Loucy (cell line): ENCODE measurements around the gene MRM1.

Source experiments
- H2AFZ ChIP-seq: fragments of 200-600 bp; sonication (generic); 2 replicates; pipeline ENCODE4 v1.6.0; 2016; ENCODE audit warnings: antibody characterized with exemption, mild to moderate bottlenecking, low read length, moderate library complexity
- H3F3A ChIP-seq: fragments of 200-600 bp; 2 replicates; pipeline ENCODE4 v1.6.0; 2016; ENCODE audit warnings: antibody characterized with exemption, low read depth, mild to moderate bottlenecking
- H3K27me3 ChIP-seq: fragments of 200-600 bp; sonication (generic); 2 replicates; pipeline ENCODE4 v1.6.1; 2014; ENCODE audit warnings: low read length, mild to moderate bottlenecking; ENCODE audit not compliant: insufficient read depth, poor library complexity, severe bottlenecking
- H3K36me3 ChIP-seq: fragments of 200-600 bp; sonication (generic); 2 replicates; pipeline ENCODE4 v1.6.1; 2016; ENCODE audit warnings: low read length; ENCODE audit not compliant: insufficient read depth
- H3K4me1 ChIP-seq: fragments of 200-600 bp; sonication (generic); 2 replicates; pipeline ENCODE4 v1.5.1; 2014; ENCODE audit warnings: low read length, mild to moderate bottlenecking; ENCODE audit not compliant: insufficient read depth, poor library complexity, severe bottlenecking
- H3K4me2 ChIP-seq: fragments of 200-600 bp; sonication (generic); 2 replicates; pipeline ENCODE4 v1.6.0; 2014; ENCODE audit warnings: antibody characterized with exemption, low read length, low read depth, mild to moderate bottlenecking; ENCODE audit not compliant: poor library complexity, severe bottlenecking
- H3K4me3 ChIP-seq: fragments of 200-600 bp; sonication (generic); 2 replicates; pipeline ENCODE4 v1.5.1; 2014; ENCODE audit warnings: low read length, mild to moderate bottlenecking, mixed read lengths; ENCODE audit not compliant: poor library complexity, severe bottlenecking
- H3K79me2 ChIP-seq: fragments of 200-600 bp; sonication (generic); 2 replicates; pipeline ENCODE4 v1.6.1; 2014; ENCODE audit warnings: low read length; ENCODE audit not compliant: insufficient read depth
- H3K9ac ChIP-seq: fragments of 200-600 bp; sonication (generic); 2 replicates; pipeline ENCODE4 v1.6.0; 2014; ENCODE audit warnings: mild to moderate bottlenecking, low read depth, low read length, moderate library complexity; ENCODE audit not compliant: poor library complexity, severe bottlenecking
- H3K9me2 ChIP-seq: fragments of 200-600 bp; sonication (generic); replicated peaks from 2 replicates; pipeline ENCODE4 v1.6.1; 2016; ENCODE audit warnings: low read depth, low read length, mixed read lengths
- H3K9me3 ChIP-seq: fragments of 200-600 bp; sonication (generic); 2 replicates; pipeline ENCODE4 v1.6.1; 2014; ENCODE audit warnings: mild to moderate bottlenecking, antibody characterized with exemption, low read length, low read depth; ENCODE audit not compliant: insufficient read depth
- H4K20me1 ChIP-seq: fragments of 200-600 bp; sonication (generic); 2 replicates; pipeline ENCODE4 v1.6.0; 2014; ENCODE audit warnings: antibody characterized with exemption, low read length, mild to moderate bottlenecking; ENCODE audit not compliant: insufficient read depth, poor library complexity, severe bottlenecking
- EZH2phosphoT487 ChIP-seq: fragments of 200-600 bp; IDR thresholded peaks from 2 replicates; pipeline ENCODE4 v1.6.1; 2018; ENCODE audit warnings: antibody characterized with exemption, mild to moderate bottlenecking, moderate library complexity, borderline replicate concordance
- TF ChIP-seq, protein P1 (sequence below): fragments of 200-600 bp; sonication (generic); conservative IDR thresholded peaks from 2 replicates; pipeline ENCODE4 v1.5.1; 2014; ENCODE audit warnings: mild to moderate bottlenecking, antibody characterized with exemption, low read length

Gene MRM1

DNA sequence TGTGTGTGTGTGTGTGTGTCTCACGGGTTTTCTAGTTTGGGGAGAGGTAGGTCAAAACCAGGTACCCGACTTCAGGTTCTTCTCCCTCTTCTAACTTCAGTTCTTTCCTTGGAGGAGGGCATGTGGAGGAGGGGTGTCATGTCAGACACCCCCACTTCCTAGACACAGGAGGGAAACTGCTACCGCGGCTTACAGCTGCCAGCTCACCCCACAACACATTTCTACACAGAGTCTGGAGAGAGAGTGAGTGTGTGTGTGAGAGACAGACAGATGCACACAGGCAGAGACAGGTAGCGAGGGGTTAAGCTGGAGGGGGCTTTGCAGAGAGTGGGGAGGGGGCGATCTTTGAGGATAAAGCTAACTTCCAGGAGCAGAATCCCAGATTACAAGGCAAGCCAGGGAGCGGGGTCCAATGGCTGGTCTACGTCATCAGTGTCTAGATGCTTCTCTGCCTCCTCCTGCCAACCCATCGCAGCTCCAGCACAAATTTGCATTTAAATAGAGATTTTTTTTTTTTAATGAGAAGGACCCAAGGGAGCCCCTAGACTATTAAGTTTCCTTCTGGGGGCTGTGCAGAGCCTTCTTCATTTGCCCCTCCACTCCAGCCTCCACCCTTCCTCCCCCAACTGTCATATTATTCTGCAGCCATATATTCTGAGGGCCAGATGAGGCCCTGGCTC, 48.9 kb downstream of the MRM1 start:
- no peak overlapping the region for H3K9ac ChIP-seq
- H2AFZ ChIP-seq = no peak overlapping the region
- no peaks in the 10 kb centered on the region for H3F3A ChIP-seq
- H3K4me3 ChIP-seq = no peak overlapping the region
- H3K9me3 ChIP-seq = no peaks in the 10 kb centered on the region
- no peaks in the 10 kb centered on the region for H4K20me1 ChIP-seq
- H3K9me2 ChIP-seq = no peaks in the 10 kb centered on the region
- no peak overlapping the region for H3K4me2 ChIP-seq
- H3K79me2 ChIP-seq = no peaks in the 10 kb centered on the region
- H3K27me3 ChIP-seq = no peaks in the 10 kb centered on the region
- no peaks in the 10 kb centered on the region for H3K4me1 ChIP-seq
- TF ChIP-seq EZH2phosphoT487 = no peak
- TF ChIP-seq, protein P1, sequence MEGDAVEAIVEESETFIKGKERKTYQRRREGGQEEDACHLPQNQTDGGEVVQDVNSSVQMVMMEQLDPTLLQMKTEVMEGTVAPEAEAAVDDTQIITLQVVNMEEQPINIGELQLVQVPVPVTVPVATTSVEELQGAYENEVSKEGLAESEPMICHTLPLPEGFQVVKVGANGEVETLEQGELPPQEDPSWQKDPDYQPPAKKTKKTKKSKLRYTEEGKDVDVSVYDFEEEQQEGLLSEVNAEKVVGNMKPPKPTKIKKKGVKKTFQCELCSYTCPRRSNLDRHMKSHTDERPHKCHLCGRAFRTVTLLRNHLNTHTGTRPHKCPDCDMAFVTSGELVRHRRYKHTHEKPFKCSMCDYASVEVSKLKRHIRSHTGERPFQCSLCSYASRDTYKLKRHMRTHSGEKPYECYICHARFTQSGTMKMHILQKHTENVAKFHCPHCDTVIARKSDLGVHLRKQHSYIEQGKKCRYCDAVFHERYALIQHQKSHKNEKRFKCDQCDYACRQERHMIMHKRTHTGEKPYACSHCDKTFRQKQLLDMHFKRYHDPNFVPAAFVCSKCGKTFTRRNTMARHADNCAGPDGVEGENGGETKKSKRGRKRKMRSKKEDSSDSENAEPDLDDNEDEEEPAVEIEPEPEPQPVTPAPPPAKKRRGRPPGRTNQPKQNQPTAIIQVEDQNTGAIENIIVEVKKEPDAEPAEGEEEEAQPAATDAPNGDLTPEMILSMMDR = no peak
- H3K36me3 ChIP-seq = no peaks in the 10 kb centered on the region

DNA sequence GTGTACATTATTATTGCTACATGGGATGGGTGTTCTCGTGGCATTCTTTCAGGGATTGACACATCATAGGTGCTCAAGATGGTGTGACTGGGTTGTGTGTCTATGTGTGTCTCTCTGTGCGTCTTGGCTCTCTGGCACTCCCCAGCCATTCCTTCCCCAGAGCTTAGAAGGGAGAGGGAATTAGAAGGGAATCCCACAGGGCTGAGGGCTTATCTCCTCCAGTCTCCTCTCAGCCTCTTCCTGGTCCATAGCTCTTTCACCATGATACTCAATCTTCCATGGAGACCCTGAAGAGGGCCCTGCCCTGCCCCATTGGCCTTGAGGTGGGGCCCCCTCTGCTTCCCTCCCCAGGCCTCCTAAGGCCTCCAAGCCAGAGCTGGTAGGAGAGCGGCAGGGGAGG, 52.0 kb downstream of the MRM1 start:
- no peak overlapping the region for H3K4me2 ChIP-seq
- H3F3A ChIP-seq = no peaks in the 10 kb centered on the region
- no peaks in the 10 kb centered on the region for H4K20me1 ChIP-seq
- H3K9ac ChIP-seq = no peak overlapping the region
- no peaks in the 10 kb centered on the region for H3K9me2 ChIP-seq
- no peaks in the 10 kb centered on the region for H3K79me2 ChIP-seq
- H3K4me1 ChIP-seq = no peaks in the 10 kb centered on the region
- no peaks in the 10 kb centered on the region for H3K36me3 ChIP-seq
- H2AFZ ChIP-seq = no peak overlapping the region
- TF ChIP-seq EZH2phosphoT487 = no peak
- TF ChIP-seq, protein P1 = no peak
- H3K27me3 ChIP-seq = no peaks in the 10 kb centered on the region
- no peak overlapping the region for H3K4me3 ChIP-seq
- no peaks in the 10 kb centered on the region for H3K9me3 ChIP-seq

DNA sequence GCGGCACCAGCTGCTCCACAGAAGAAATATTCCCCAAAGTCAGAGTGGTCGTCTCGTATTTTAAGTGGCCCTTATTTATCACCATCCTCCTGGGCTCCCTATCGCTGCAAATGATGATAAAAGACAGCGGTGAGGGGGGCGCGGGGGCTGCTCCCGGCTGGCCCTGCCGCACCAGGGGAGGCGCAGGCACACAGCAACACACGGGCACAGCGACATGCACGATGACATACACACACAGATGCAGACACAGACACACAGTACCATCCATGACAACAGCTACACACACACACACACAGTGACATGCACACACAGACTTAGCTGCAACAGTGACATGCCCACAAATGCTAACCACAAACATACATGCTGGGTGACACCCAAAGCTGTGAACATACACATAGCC, 52.5 kb downstream of the MRM1 start:
- Histone ChIP-seq H3K4me3 (no peak overlapping the region), H3K27me3 (no peaks in the 10 kb centered on the region), H3K4me2 (no peak overlapping the region), H2AFZ (no peak overlapping the region), H3K79me2 (no peaks in the 10 kb centered on the region), H3K9me3 (no peaks in the 10 kb centered on the region), H3K9ac (no peak overlapping the region), H3K9me2 (no peaks in the 10 kb centered on the region), H3K36me3 (no peaks in the 10 kb centered on the region), H3F3A (no peaks in the 10 kb centered on the region), H3K4me1 (no peaks in the 10 kb centered on the region), H4K20me1 (no peaks in the 10 kb centered on the region)
- TF ChIP-seq, protein P1 = no peak
- TF ChIP-seq EZH2phosphoT487 = no peak
